Measurements from ENCODE around the gene MAP6D1.

DNA sequence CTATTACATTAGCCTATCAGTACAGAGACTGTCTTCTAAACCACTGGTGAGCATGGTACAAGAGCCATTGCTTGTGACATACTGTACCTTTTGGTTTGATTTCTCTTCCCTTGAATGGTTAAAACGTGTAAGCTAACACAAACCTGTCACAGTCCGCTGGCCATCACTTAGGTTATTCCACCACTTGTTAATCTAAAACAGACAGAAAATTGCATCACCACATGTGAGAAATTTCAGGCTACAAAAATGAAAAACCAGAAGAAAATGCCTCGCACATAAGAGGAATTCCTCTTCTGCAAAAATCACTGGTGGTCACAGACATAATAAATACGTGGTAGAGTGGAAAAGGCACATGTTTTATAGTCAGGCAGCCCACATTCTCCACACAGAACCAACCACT is 37.2 kb upstream of the MAP6D1 start:
- TF ChIP-seq POLR2A (IDR thresholded peaks at IDR 0.05), result no peak
- TF ChIP-seq, protein P1, sequence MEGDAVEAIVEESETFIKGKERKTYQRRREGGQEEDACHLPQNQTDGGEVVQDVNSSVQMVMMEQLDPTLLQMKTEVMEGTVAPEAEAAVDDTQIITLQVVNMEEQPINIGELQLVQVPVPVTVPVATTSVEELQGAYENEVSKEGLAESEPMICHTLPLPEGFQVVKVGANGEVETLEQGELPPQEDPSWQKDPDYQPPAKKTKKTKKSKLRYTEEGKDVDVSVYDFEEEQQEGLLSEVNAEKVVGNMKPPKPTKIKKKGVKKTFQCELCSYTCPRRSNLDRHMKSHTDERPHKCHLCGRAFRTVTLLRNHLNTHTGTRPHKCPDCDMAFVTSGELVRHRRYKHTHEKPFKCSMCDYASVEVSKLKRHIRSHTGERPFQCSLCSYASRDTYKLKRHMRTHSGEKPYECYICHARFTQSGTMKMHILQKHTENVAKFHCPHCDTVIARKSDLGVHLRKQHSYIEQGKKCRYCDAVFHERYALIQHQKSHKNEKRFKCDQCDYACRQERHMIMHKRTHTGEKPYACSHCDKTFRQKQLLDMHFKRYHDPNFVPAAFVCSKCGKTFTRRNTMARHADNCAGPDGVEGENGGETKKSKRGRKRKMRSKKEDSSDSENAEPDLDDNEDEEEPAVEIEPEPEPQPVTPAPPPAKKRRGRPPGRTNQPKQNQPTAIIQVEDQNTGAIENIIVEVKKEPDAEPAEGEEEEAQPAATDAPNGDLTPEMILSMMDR (IDR thresholded peaks at IDR 0.05), result no peak

Measured in body of pancreas (tissue), 4 donors.